ENCODE results near the gene ITGB1BP1.

GRCh38 chr2:9460441-9461017 lies 37.2 kb upstream of the ITGB1BP1 start:
- TF ChIP-seq CTCF (IDR thresholded peaks at IDR 0.05) (no peak), EP300 (IDR thresholded peaks at IDR 0.05) (no peak)

Measured in sigmoid colon (tissue), 4 donors.